Muscle of back (tissue), 11 donors: ENCODE data around the gene LRRC8D. TPM values are rescaled to one million over a fixed set of nuclear protein-coding genes. Genes with fewer than 3 reads are reported as not detected.

Experiments used
- DNase-seq, 3 donors: peaks; one replicate each; pipeline versions ENCODE4 v3.0.0 to v3.0.0-alpha.2; 2013
- polyA plus RNA-seq, 10 donors: library from polyadenylated mRNA; unstranded; fragments of 120-200 nt; gene quantifications; one replicate each; pipeline ENCODE4 v1.2.1, GENCODE V29; 2013; ENCODE audit not compliant: insufficient read length in 10 of 10

LRRC8D gene
- polyA plus RNA-seq, 10 donors = 6.7 to 9.6 (median 8.1) TPM

DNA sequence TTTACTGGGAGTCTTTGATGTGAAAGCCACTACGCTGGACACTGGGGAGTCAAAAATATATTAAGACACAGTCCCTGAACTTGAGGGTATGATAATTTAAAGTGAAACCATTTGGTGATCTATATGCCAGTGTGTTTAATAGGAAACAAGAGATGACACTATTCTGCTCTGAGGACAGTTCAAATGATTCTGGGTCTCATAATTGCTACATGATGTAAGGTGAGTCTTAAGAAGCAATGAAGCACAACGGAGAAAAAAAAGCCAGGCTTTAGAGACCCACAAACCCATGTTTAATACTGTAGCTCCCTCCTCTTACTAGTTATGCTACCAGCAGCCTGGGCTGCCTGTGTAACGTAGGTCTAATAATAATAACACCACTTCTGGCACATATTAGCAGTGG is 14.2 kb upstream of the LRRC8D start:
- no peak for DNase-seq

DNA sequence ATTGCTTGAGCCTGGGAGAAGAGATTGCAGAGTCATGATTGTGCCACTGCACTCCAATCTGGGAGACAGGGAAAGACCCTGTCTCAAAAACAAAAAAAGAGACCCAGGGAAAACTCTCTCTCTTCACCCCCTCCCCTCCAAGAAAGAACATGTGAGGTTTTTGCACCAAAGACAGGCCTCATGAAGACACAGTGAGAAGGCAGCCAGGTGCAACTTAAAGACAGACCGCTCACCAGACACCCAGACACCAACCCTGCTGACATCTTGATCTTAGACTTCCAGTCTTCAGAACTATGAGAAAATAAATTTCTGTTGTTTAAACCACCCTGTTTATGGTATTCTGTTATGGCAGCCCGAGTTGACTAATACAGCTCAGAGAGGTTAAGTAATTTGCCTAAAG is 13.3 kb upstream of the LRRC8D start:
- DNase-seq = no peak

DNA sequence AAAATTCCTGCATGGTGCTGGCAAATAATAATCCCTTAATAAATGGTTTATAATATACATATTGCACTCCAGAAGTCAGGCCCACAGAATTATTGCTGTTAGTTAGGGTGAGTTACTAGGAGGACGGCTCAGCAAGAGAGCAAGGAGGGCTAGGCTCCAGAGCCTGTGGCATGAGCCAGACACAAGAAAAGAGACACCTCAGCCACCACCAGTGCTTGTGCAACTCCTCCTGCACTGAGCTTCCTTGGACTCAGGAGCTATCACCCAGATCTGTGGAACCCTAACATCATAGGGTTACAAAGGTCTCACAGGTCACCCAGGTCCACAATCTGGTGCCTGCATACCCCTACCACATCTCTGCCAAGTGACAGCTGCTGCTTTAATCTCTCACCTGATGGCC is 12.8 kb upstream of the LRRC8D start:
- DNase-seq = no peak

DNA sequence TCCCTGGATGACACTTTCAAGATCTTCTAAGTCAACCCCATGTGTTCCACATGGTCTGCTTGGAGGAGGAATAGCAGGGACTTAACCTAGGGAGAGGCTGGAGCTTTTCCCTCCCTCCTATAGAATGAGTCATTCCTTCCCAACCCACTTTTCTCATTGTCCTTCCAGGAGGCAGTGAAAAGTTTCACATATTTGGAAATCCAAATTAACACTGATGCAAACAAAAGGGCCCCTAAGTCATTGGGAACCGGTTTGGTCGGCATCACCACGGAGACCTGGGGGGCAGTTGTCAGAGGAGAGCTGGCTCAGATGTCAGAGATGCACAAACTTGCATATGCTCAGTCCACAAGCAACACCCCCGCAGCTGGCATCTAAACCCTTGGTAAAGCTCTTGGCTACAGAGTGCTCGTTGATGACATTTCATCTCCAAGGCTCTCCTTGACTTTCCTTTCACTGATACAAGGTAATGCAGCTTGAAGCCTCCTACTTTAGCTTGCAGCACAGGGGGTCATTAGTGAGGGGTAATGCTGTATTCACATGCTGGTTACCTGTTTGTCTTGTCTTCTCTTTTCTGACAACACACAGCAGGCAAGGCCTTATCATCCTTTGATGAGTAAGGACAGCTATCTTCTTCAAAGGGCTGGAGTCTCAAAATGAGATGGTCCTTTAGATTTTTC is 12.3 kb upstream of the LRRC8D start:
- no peak for DNase-seq

DNA sequence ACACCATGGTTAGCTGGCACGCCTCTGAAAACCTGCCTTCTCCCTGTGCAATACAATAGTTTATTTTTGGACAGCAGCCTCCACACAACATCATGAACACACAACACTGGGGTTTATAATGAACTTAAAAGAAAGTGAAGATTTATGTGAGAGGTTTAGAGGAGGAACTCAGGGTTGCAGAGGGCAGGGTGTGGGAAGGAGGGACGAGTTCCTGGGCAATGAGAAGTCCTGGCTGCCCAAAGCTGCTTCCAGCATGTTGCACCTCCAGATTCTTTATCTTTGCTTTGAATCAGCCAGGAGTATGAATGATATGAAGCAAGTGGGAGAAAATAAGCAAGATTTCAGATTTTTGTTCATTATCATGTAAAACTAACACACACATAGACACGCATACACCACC is 11.3 kb upstream of the LRRC8D start:
- DNase-seq = no peak

DNA sequence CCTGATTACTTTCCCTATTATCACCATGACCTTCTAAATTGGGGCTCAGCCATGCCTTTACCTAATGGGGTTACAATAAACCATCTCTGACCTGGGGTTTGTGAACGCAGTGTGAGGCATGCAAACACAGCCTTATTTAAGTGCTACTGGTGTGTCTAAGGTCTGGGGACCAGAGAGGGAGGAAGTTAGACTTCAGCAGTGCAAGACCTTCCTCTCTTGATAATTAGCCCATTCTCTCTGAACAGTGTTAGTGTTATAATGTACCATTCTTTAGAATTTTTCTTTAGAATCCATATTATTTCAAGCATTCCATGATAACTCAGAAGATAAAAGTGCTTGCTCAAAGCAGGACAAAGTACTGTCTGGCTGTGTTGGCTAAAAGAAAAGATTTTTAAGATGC is 10.5 kb upstream of the LRRC8D start:
- DNase-seq = no peak

DNA sequence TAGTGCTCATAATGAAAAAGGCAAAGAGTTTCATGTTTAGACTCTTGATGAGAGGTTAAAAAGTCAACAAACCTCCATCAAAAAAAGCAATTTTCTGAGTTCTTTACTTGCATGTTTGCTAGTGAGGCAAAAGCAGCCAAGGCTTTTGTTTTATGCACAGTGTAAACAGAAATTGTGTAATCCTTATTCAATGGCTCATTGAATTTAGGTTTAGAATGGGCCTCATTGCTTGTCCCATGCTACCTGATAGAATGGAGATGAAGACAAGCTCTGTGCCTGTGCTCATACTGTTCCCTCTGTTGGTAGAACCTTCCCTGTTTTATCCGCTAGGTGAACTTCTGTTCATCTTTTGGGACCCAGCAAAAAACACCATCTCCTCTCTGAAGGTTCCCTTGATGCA is 10.0 kb upstream of the LRRC8D start:
- no peak for DNase-seq

DNA sequence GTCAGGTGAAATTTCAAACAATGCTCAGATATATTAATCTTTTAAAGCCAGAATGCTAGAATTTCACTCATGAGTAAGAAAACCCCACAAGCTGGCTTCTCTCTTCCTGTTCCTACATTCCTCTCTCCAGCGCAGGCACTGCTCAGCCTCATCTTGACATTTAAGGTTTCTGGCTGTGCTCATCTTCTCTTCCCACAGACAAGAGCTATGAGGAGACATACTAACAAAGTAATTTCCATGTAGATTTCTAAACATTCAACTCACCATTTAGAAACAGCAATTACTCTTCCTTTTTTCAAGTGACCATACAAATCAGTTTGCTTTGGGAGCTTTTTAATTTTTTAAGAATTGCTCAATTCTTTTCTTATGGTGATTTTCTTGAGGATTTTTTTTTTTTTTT is 7.8 kb upstream of the LRRC8D start:
- no peak for DNase-seq

DNA sequence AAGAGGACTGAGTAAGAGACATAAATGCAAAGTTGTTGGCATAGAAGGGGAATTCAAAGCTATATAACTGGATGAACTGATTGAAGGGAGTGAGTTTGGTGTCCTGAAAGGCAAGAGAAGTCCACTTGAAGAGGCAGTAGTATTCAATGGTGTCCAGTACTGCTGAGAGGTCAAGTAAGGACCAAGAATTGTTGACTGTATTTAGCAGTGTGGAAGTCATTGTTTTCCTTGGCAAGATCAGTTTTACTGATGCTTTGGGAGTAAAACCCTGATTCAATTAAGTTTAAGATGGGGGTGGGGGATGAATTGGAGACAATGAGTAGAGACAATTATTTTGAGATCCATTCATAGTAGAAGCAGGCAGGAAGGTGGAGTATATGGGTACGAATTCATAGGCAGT is 5.8 kb upstream of the LRRC8D start:
- DNase-seq = no peak

DNA sequence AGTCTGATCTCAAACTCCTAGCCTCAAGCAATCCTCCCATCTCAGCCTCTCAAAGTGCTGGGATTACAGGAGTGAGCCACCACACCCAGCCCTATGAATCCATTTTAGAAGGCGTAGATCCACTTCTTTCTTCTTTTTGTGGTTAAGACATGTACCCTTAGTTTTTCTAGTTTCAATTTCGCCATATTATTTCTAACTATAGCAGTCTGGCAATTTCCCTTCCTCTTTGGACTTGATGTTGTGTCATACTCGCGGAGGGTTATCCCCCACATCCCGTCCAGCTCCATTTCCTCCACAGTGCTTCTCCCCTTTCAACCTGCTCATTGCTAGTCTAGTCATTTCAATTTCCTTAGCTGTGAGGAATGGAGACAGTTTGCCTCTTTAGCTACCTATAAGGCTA is 5.2 kb upstream of the LRRC8D start:
- DNase-seq = peak in 1 of 3 donors; percentile 18

DNA sequence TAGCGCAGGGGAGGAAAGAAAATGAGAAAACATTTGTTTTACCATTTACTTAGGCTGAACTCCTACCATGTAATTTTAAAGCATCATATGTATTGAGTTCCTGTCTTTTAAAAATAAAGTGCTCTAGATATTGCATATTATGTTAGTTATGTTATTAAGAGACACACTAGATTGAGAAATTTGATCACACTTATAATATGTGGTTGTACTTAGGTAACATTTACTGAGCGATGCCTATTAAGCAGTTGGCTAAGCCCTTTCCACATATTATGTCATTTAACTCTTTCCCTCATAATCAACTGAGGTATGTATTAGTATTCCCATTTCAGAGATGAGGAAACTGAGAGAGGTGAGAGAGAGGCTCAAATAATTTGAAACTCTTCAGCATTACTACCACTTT is 4.5 kb upstream of the LRRC8D start:
- DNase-seq = no peak

DNA sequence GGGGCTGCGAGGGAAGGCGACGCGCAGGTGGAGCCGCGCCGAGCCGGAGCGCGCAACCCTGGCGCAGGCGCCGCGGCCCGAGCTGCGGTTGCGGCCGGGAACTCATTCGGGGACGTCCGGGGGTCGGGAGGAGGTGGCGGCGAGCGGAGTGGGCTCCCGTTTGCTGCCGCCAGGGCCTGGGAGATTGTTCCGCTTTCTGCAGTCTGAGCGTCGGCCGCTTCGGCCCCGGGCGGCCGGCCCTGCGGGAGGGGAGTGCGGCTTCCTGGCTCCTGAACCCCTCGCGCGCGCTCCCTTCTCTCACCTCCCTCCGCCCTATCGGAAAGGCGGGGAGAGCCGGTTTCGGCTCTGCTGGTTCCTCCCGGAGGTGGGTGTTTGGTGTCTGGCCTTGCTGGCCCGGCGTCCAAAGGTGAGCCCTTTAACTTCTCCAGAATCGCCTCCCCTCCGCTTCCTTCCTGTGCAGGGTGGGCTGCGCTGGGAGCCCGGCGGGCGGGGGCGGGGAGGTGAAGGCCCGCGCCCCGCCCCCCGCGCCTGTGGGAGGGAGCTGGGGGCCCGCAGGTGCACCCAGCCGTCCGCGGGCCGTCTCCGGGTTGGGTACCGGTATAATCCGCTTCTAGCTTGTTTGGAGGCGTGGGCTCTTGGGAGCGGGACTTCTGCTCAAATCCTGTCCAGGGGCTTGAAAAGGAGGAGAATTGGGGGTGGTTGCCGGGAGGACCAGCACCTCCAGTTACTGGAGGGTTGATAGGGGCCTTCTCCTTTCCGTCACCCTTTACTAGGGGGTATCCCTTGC is 683 bp downstream of the LRRC8D start:
- DNase-seq = peak in 1 of 3 donors; percentile 70

DNA sequence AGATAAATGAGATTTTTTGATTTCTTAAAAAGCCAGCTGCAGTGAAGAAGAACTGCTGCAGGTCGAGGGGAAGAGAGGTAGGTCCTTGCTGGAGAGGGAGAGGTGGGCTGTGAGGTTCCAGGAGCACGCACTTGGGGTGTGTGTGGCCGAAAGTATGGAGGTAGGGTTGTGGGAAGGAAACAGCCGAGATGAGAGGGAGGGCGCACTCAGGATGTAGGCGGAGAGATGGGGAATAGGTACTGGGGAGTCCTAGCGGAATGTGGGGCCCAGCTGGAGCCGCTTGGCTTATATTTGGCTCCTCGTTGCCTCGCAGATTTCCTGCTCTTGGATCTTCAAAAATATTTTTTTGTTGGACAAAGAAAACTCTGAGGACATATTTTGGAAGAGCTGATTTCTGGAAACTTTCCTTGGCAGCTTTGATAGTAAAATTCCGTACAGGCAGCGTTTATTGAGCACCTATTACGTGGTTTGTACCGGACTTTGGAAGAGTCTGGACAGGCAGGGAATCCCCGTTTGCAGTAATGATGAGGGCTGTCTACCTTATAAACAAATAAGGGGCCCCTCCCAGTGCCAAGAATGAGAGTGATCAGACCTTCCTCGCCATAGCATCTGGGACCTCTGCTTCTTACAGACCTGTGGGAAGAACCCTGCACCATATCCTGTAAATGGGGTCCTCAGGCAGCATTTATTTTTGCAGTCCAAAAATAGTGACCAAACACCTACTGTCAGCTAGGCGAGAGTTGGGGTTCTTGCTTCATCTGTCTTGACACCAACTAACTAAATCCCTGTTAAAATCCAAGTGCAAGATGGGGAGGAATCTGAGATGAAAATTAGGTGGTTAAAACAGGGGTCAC is 1.5 kb downstream of the LRRC8D start:
- DNase-seq = no peak

DNA sequence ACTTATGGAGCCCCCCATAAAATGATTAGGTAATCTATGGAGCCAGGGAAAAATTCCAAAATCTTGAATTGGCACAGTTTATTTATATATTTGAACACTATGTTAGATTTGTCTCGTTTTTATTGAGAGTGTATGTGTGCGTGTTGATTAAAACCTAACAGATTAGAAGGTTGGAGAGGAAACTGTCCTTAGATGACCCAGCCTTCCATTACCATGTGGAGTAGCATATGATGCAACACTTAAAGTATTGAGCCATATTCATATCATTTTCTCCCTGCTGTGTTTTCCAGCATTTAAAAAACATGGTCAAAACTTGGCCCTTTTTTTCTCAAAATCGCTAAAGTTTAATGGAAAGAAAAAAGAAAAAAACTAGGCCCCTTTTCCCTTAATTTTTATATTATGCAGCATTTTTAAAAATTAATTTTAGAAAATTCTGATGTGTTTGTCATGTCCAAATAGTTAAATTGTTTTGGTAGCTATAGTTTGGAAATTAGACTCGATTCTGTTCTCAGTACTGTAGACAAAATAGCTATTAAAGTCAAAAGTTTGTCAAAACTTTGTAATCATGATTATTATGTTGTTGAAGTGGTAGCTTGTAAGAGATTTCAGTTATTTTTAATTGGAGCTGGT is 2.3 kb downstream of the LRRC8D start:
- no peak for DNase-seq

DNA sequence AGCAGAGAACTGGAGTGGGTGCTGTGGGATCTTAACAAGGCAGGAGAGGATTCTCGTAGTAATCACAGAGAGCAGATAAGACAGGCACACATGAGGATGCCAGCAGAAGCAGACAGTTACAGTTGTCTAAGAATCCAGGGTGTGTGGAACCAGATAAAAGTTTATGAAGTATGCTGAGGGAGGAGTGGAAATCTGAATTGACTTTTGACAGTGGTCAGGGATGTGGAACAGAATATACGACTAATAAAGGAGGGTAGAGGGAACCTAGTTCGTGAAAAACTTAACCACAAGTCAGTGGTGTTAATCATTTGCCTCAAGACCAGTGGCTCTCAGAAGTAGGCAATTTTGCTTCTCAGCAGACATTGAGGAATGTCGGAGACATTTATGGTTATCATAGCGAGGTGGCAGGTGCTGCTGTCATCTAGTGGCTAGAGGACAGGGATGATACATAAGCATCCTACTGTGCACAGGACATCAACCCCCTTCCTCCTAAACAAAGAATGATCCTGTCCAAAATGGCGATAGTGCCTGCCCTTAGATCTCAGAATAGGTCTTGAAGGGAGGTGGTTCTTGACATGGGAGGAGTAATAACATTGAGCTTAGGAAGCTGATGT is 3.0 kb downstream of the LRRC8D start:
- DNase-seq = no peak

DNA sequence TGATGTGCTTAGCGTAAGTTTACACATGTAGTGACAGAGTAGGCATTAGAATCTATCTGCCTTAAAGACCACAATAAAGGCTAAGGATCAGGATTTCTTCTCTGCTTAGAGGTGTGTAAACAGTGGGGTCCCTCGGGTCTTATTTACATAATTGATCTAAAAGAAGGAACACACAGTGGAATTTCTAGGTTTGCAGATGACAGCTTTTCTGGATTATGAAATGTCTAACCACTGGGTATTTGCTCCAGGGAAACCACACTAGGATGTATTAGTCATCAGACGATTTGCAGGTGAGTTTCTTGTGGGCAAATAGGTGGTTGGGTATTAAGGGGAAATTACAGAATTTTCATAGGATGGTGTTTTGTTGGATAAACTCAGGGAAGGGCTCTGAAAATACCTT is 5.8 kb downstream of the LRRC8D start:
- no peak for DNase-seq

DNA sequence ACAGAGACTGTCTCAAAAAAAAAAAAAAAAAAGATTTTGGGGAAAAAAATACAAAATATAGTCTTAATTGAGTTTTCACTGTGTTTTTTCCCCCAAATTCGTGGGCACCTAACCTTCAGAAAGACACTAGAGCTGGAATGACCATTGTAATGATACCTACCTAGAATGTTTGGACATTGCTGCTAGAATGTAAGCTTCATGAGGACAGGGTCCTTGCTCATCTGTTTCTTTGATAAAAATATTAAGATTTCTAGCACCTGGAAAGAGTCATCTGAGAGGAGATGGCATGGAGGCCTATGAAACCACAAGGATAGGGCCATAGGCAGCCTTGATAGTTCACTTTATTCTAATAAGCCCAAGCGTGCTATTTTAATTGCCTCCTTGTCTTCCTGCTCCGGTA is 6.5 kb downstream of the LRRC8D start:
- DNase-seq = no peak

DNA sequence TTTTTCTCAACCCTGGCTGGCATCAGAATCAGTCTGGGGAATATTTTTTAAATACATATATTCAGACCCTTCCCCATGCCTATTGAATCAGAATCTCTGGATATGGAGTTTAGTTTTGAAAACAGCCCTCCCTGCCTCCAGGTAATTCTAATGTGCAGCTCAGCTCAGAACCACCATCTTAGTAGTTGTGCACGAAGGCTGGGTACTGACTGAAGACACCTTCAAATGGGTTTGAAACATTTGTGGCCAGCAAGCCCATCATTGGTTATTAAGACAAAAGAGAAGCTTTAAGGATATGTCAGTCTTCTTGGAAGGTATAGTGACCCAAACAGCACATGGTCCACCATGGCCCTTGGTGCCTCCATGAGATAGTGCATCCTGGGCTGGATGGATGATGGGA is 7.1 kb downstream of the LRRC8D start:
- DNase-seq = no peak

DNA sequence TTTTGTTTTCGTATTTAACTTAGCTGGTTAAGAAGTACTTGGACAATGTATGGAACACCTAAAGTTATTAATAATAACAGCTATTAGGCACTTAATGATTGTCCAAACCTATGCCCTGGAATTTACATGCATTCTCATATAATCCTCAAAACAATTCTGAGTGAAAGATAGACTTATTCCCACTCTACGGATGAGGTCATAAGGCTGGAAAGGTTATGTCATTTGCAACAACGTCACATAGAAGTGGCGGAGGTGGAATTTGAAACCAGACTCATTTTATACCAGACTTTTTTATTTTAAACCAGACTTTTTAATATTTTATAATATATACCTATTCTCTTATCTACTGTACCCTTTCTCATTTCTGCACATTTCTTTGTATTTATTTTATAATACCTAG is 8.4 kb downstream of the LRRC8D start:
- no peak for DNase-seq

DNA sequence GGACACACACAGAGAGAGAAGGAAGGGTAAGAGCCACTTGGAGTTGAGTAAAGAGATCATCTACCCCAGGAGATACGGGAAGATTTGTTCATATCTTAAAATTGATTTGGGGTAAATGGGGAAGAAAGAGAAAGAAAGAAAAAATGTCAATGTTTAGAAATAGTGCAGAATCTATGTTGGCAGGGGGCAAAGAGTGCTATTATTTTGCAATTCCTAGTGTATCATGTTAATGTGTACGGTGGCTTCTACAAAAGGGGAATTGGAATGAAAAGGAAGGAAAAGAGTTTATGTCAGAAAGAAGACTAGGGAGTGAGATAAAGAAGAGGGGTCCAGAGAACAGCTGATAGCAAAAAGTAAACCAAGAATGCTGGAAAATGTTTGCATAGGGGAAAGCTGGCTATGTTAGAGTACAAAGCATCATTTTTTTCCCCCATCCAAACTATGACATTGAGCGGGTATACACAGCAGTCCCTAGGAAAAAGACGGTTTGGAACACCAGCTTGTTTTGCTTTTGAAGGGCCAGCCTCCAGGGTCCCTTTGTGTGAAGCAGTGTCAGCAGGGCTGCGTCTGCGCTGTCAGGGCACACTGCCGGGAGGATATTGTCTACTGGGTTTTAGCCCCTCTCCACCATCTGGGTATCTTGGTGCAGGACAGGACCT is 10.8 kb downstream of the LRRC8D start:
- DNase-seq = no peak

DNA sequence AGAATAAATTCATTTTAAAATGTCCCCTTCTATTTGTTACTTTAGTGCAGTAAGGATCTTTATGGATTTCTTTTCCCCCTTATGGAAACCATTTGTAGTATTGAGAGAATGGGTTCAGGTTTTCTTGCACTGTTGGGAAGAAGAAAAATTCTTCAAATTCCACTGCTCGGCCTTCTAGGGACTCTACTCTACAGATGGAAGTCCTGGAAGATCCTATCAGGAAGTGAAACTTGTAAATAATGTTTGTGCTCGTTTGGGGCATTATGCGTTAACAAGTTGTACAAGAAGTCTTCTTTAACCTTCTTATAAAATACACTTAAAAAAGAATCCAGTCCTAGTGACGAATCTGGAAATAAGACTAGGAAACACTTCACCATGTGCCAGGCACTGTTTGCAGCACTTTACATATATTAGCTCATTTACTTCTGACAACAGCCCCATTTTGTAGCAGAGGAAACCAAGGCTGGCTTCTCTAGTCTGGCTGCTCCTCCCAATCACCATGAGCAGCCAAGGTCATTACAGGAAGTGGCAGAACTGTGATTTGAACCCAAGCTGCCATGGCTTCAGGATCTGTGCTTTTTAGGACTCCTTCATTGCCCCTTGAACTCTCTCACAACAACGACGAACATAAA is 11.8 kb downstream of the LRRC8D start:
- DNase-seq = no peak
